B cell (primary cell): ENCODE measurements around the gene ECI1. TPM values are rescaled to one million over a fixed set of nuclear protein-coding genes. Genes with fewer than 3 reads are reported as not detected.
"Not testable (repeated sequence)": the region's sequence is repeated elsewhere in the genome, so short reads cannot be mapped to it uniquely, and the experiment has no call there.

ENCODE experiments used
- ATAC-seq: fragments of 200-7000 bp; cut with Tn5 transposase; one replicate; pipeline ENCODE4 v1.10.0; 2021; ENCODE audit warnings: low read depth, mild to moderate bottlenecking, moderate number of reproducible peaks, moderate library complexity
- CTCF ChIA-PET: fragments of 350-600 bp; sonication (Branson Sonifier 250); formaldehyde crosslinking; loops from one replicate; lab custom pipeline; 2021; ENCODE audit warnings: antibody characterized with exemption, inconsistent platforms; lab: Charles Lee
- POLR2A ChIA-PET: fragments of 350-600 bp; sonication (Branson Sonifier 250); formaldehyde crosslinking; loops from one replicate; lab custom pipeline; 2021; ENCODE audit warnings: antibody characterized with exemption; lab: Charles Lee
- DNase-seq: peaks from one replicate; pipeline ENCODE4 v3.0.0; 2013
- H2AFZ ChIP-seq: 2 replicates; pipeline ENCODE4 v1.6.1; 2012; ENCODE audit warnings: mild to moderate bottlenecking, low read depth, low read length; ENCODE audit not compliant: insufficient read depth, poor library complexity, severe bottlenecking
- H3K27ac ChIP-seq, 2 donors: 1 replicate in 1 of 2; 2 replicates in 1 of 2; pipeline ENCODE4 v1.5.1; 2012 to 2013; ENCODE audit warnings: low read length in 2 of 2, mild to moderate bottlenecking in 2 of 2, moderate library complexity in 1 of 2
- H3K27me3 ChIP-seq, 4 experiments: fragments of 200-600 bp in 1 of 4; sonication (generic) in 1 of 4; replicated peaks in 1 of 4; 1 replicate in 2 of 4; 2 replicates in 2 of 4; pipeline versions ENCODE4 v1.6.1 to v1.7.0; 2013 to 2016; ENCODE audit warnings: low read length in 3 of 4, mild to moderate bottlenecking in 2 of 4, mixed read lengths in 1 of 4, moderate library complexity in 1 of 4; ENCODE audit not compliant: insufficient read depth in 4 of 4, control insufficient read depth in 3 of 4; ENCODE audit errors: control extremely low read depth in 1 of 4
- H3K36me3 ChIP-seq, 2 experiments: replicated peaks in 1 of 2; 1 replicate in 1 of 2; 2 replicates in 1 of 2; pipeline versions ENCODE4 v1.6.1 to v1.7.1; 2013; ENCODE audit warnings: low read length in 1 of 2; ENCODE audit not compliant: insufficient read depth in 2 of 2, control insufficient read depth in 1 of 2; ENCODE audit errors: control extremely low read depth in 1 of 2, extremely low read depth in 1 of 2
- H3K4me1 ChIP-seq, 2 donors: fragments of 200-600 bp in 1 of 2; sonication (generic) in 1 of 2; 1 replicate in 1 of 2; 2 replicates in 1 of 2; pipeline versions ENCODE4 v1.5.1 to v1.6.1; 2013 to 2017; ENCODE audit warnings: low read length in 2 of 2; ENCODE audit not compliant: control insufficient read depth in 2 of 2, insufficient read depth in 2 of 2
- H3K4me2 ChIP-seq: replicated peaks from 2 replicates; pipeline ENCODE3; 2012; ENCODE audit warnings: mild to moderate bottlenecking, low read depth, low read length; ENCODE audit not compliant: poor library complexity, severe bottlenecking
- H3K4me3 ChIP-seq, 5 experiments: fragments of 200-600 bp in 1 of 5; sonication (generic) in 1 of 5; 1 replicate in 3 of 5; 2 replicates in 2 of 5; pipeline versions ENCODE4 v1.5.1 to v1.7.0; 2011 to 2016; ENCODE audit warnings: low read length in 4 of 5, mild to moderate bottlenecking in 4 of 5, low read depth in 2 of 5, control low read depth in 1 of 5, moderate library complexity in 1 of 5; ENCODE audit not compliant: insufficient read depth in 1 of 5; ENCODE audit errors: control extremely low read depth in 1 of 5, extremely low read depth in 1 of 5
- H3K79me2 ChIP-seq: fragments of 200-600 bp; sonication (generic); one replicate; pipeline ENCODE4 v1.6.0; 2016; ENCODE audit warnings: low read length; ENCODE audit not compliant: control insufficient read depth, insufficient read depth
- H3K9ac ChIP-seq: fragments of 200-600 bp; sonication (generic); 2 replicates; pipeline ENCODE4 v1.6.1; 2017; ENCODE audit warnings: mild to moderate bottlenecking, low read length, moderate library complexity
- H3K9me3 ChIP-seq, 3 donors: one replicate each; pipeline versions ENCODE4 v1.6.1 to v1.7.1; 2013; ENCODE audit warnings: low read length in 2 of 3; ENCODE audit not compliant: control insufficient read depth in 2 of 3, insufficient read depth in 1 of 3; ENCODE audit errors: control extremely low read depth in 1 of 3
- H4K20me1 ChIP-seq: 2 replicates; pipeline ENCODE4 v1.6.0; 2012; ENCODE audit warnings: mild to moderate bottlenecking, low read length; ENCODE audit not compliant: insufficient read depth, control insufficient read depth, poor library complexity, severe bottlenecking
- H3K27ac Mint-ChIP-seq: one replicate; pipeline ENCODE4 v1.8.0; 2021; ENCODE audit warnings: mixed read lengths
- H3K27me3 Mint-ChIP-seq: one replicate; pipeline ENCODE4 v1.8.0; 2021; ENCODE audit warnings: mixed read lengths
- H3K4me1 Mint-ChIP-seq: one replicate; pipeline ENCODE4 v1.8.0; 2021; ENCODE audit warnings: mixed read lengths
- H3K4me3 Mint-ChIP-seq: one replicate; pipeline ENCODE4 v1.8.0; 2021; ENCODE audit warnings: mixed read lengths
- H3K9me3 Mint-ChIP-seq: one replicate; pipeline ENCODE4 v1.8.0; 2022; ENCODE audit warnings: mixed read lengths; ENCODE audit not compliant: insufficient read depth
- EZH2 ChIP-seq: IDR thresholded peaks from 2 replicates; pipeline ENCODE4 v1.6.1; 2012; ENCODE audit warnings: borderline replicate concordance, low read depth, mild to moderate bottlenecking, moderate library complexity, low read length; ENCODE audit not compliant: insufficient read depth, poor library complexity, severe bottlenecking
- WGBS: methylation state at CpG from one replicate; pipeline ENCODE4 v1.1.5; 2013; ENCODE audit warnings: missing lambda C conversion rate; ENCODE audit not compliant: insufficient coverage; 5-methylcytosine and 5-hydroxymethylcytosine counted together
- intact Hi-C: fragments of 100-400 bp; cut with micrococcal nuclease; formaldehyde crosslinking; loops from one replicate; pipeline ENCODE4 v1.10.0; 2022
- polyA plus RNA-seq: library from polyadenylated mRNA; depleted of rRNA; stranded (reverse); fragments of >200 nt; gene quantifications from 2 replicates; pipeline ENCODE4 v1.2.3, GENCODE V29; 2012
- total RNA-seq, 2 donors: library from RNA; stranded (reverse); fragments of 120-200 nt in 1 of 2; gene quantifications; 1 replicate in 1 of 2; 2 replicates in 1 of 2; pipeline versions ENCODE4 v1.2.3 to v1.2.4, GENCODE V29; 2013 to 2022
- TF ChIP-seq, protein P1 (sequence below): fragments of 200-600 bp; IDR thresholded peaks from one replicate; pipeline ENCODE4 v1.8.0; 2022; ENCODE audit warnings: antibody characterized with exemption, mild to moderate bottlenecking

The ECI1 gene
- total and polyA plus RNA-seq, 2 donors (not counting 1 experiment from before 2014, with no cell fraction given), result 34.3 to 38.4 TPM

DNA sequence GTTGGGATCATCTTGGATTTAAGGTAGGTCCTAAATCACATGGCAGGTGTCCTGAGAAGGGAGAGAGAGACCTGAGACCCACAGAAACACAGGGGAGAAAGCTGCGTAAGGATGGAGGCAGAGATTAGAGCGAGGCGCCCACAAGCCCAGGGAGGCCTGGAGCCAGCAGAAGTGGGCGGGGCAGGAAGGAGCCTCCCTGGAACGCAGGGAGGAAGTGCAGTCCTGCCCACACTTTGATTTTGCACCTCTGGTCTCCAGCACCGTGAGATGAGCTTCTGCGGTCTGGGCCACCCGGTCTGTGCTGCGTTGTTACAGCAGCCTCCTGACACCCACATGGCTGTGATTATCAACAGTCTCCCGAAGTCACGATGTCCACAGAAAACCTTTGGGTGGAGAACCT is 8.8 kb downstream of the ECI1 start:
- peaks cover 0 to 6% (median 3%) of the 10 kb centered on the region in 4 experiments for H3K27me3 ChIP-seq
- H3K9me3 ChIP-seq, result peaks cover 0 to under 1% (median 0%) of the 10 kb centered on the region in 3 donors
- no peak overlapping the region for H2AFZ ChIP-seq
- H3K4me2 ChIP-seq, result no peak overlapping the region
- H3K27ac ChIP-seq, result no peak overlapping the region
- H3K4me1 ChIP-seq, result peaks cover 0 to 4% of the 10 kb centered on the region in 2 donors
- peaks cover 1% of the 10 kb centered on the region for H3K4me1 Mint-ChIP-seq
- no peak for TF ChIP-seq EZH2
- TF ChIP-seq, protein P1, sequence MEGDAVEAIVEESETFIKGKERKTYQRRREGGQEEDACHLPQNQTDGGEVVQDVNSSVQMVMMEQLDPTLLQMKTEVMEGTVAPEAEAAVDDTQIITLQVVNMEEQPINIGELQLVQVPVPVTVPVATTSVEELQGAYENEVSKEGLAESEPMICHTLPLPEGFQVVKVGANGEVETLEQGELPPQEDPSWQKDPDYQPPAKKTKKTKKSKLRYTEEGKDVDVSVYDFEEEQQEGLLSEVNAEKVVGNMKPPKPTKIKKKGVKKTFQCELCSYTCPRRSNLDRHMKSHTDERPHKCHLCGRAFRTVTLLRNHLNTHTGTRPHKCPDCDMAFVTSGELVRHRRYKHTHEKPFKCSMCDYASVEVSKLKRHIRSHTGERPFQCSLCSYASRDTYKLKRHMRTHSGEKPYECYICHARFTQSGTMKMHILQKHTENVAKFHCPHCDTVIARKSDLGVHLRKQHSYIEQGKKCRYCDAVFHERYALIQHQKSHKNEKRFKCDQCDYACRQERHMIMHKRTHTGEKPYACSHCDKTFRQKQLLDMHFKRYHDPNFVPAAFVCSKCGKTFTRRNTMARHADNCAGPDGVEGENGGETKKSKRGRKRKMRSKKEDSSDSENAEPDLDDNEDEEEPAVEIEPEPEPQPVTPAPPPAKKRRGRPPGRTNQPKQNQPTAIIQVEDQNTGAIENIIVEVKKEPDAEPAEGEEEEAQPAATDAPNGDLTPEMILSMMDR, result no peak
- 90% methylated on average over 11 of the region's 11 CpGs for WGBS
- peaks cover 4% of the 10 kb centered on the region for H3K79me2 ChIP-seq
- H4K20me1 ChIP-seq, result peaks cover 14% of the 10 kb centered on the region
- intact Hi-C loops, result no loop called here
- H3K27ac Mint-ChIP-seq, result no peak overlapping the region
- H3K27me3 Mint-ChIP-seq, result no peaks in the 10 kb centered on the region
- H3K9ac ChIP-seq, result no peak overlapping the region
- DNase-seq, result no peak
- ChIA-PET POLR2A (no interaction called here), CTCF (no interaction called here)
- peaks cover 0 to 46% of the 10 kb centered on the region in 2 experiments for H3K36me3 ChIP-seq
- no peaks in the 10 kb centered on the region for H3K9me3 Mint-ChIP-seq
- no peak overlapping the region for H3K4me3 ChIP-seq
- no peak for ATAC-seq
- no peak overlapping the region for H3K4me3 Mint-ChIP-seq

DNA sequence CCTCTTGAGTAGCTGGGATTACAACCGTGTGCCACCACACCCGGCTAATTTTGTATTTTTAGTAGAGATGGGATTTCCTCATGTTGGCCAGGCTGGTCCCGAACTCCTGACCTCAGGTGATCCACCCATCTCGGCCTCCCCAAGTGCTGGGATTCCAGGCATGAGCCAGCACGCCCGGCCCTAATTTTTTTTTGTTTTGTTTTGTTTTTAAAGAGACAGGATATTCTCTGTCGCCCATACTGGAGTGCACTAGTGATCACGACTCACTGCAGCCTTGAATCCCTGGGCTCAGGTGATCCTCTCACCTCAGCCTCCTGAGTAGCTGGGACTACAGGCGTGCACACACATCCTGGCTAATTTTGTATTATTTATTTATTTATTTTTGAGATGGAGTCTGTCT is 11.1 kb downstream of the ECI1 start:
- H3K4me3 ChIP-seq, H3K9ac ChIP-seq, H2AFZ ChIP-seq, H3K27me3 Mint-ChIP-seq, DNase-seq, H3K4me1 Mint-ChIP-seq, H3K9me3 ChIP-seq, H3K79me2 ChIP-seq, intact Hi-C loops, H3K27ac Mint-ChIP-seq, H3K27ac ChIP-seq, H3K4me2 ChIP-seq, H3K4me3 Mint-ChIP-seq, H3K9me3 Mint-ChIP-seq, POLR2A ChIA-PET, ATAC-seq: not testable (repeated sequence)
- Histone ChIP-seq H3K4me1 (peaks cover 12 to 15% of the 10 kb centered on the region in 2 donors), H3K36me3 (peaks cover 0 to 36% of the 10 kb centered on the region in 2 experiments), H4K20me1 (peaks cover 16% of the 10 kb centered on the region), H3K27me3 (peaks cover 0 to 27% (median 11%) of the 10 kb centered on the region in 4 experiments)
- WGBS, result 75% methylated on average over 2 of the region's 9 CpGs
- CTCF ChIA-PET, result interaction anchor here (1.8 kb wide), 1 partner anchor 12 kb away, joined by 8 read pairs; the partner anchor contains the start of gene ECI1
